Measurements from ENCODE around the gene ERCC4.

DNA sequence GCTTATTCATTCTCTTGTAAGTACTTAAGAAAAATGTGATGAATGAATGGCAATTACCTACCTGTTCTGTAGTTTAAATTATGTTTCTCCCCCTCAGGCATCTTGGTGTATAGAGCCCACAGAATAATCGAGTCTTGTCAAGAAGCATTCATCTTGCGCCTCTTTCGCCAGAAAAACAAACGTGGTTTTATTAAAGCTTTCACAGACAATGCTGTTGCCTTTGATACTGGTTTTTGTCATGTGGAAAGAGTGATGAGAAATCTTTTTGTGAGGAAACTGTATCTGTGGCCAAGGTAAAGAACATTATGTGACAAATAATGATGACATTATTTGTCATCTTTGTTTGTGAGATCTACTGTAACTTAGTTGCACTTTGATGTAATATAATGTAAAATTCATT is 6.5 kb downstream of the ERCC4 start:
- TF ChIP-seq CTCF (IDR thresholded peaks at IDR 0.05) (no peak), EZH2phosphoT487 (IDR thresholded peaks at IDR 0.05) (no peak)

Measured in neural progenitor cell (in vitro differentiated cells).